Activated CD8-positive, alpha-beta memory T cell treated with anti-CD3 and anti-CD28 coated beads, Interleukin-2, amount 50 U/mL, for 24 hours (primary cell): ENCODE results near the gene MAS1.
"Not testable (repeated sequence)": the region's sequence is repeated elsewhere in the genome, so short reads cannot be mapped to it uniquely, and the experiment has no call there.

Experiments
- DNase-seq: peaks from one replicate; pipeline ENCODE4 v3.0.0-alpha.2; 2020; ENCODE audit errors: extremely low read depth

Gene MAS1

DNA sequence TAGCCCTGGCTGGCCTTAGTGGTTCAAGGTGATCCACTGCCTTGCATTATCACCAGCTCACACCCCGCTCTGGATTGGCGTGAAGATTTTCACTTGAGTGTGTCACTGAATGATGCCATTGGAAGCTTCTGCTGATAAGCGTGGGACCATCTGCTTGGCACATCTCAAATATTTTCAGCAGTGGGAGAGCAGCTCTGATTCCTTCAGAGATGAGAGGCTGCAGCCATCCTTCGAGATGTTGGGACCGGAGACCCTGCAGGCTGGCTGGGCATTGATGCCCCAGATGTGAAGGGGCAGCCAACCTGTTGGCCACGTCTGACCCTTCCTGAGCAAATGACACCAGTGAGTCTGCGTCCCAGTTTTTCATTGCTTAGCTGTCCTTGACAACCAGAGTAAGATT, at the start of gene MAS1:
TSS of gene MAS1 (plus strand) at position 197 of the 400 bp plus-strand sequence. CDS start 15,968 bp downstream, outside the sequence.
- DNase-seq: no peak

DNA sequence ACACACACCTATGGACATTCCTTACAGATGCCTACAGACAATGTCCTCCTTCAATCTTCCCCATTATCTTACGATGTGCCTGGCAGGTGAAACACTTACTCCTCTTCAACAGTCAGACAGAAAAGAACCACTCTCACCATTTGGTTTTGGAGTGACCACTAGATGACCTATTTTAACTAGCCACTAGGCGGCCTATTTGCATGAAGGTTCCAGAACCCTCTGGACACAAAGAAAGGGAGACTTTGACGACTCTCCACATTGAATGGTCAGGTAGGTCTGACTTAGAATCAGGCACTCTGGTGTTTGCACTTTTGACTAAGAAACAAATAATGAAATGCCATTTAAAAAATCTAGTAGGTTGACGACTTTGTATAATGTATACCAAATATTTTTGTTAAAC, 48.8 kb upstream of the MAS1 start:
- no peak for DNase-seq

DNA sequence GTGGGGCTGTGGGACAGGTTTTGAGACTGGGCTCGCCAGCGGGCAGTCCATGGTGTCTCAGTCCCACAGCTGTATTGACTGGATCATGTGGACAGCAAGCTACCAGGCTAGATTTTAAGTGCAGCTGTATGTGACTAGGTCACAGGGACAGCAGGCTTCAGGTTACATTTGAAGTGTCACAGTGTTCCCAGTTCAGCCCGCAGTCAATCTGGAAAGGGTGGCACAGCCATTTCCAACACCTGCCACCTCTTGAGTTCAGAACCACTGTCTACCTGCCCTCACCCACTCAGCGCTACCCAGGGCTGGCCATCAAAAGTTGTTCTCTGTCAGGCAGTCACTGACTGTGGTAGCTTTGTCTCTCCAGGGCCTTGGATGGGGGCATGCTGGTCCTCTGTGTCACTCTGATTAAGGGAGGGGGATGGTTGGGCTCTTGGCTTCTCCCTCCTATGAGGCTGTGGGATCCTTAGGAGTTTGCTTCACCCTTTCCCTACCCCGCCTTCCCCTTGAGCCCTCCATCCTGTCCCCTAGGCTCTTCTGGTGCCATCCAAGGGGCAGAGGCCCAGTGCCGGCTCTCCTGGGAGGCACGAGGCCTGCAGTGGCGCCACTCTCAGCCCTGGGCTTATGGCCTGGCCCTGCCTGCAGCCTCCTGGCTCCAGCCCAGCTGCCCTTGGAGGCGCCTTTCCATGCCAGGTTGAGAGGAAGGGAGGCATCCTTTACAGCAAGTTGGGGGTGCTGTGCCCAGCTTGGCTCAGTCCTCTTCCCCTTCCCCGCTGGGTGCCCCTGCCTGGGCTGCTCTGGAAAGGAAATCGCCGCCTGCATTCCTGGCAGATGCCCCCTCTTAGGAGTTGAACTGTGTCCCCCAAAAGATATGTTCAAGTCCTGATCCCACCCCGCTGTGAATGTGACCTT, 45.8 kb upstream of the MAS1 start:
- no peak for DNase-seq

DNA sequence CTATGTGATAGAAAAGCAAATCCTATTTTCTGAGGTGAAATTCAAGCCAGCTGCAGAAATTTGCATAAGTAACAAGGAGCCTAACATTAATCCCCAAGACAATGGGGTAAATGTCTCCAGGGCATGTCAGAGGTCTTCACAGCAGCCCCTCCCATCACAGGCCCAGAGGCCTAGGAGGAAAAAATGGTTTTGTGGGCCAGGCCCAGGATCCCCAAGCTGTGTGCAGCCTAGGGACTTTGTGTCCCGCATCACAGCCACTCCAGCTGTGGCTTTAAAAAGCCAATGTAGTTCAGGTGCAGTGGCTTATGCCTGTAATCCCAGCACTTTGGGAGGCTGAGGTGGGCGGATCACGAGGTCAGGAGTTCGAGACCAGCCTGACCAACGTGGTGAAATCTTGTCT, 42.2 kb upstream of the MAS1 start:
- not testable (repeated sequence) for DNase-seq

DNA sequence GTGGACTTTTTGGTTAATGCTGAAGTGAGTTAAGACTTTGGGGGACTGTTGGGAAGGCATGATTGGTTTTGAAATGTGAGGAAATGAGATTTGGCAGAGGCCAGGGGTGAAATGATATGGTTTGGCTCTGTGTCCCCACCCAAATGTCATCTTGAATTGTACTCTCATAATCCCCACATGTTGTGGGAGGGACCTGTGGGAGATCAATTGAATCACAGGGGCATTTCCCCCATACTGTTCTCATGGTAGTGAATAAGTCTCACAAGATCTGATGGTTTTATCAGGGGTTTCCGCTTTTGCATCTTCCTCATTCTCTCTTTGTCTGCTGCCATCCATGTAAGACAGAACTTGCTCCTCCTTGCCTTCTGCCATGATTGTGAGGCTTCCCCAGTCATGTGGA, 40.9 kb upstream of the MAS1 start:
- DNase-seq: not testable (repeated sequence)

DNA sequence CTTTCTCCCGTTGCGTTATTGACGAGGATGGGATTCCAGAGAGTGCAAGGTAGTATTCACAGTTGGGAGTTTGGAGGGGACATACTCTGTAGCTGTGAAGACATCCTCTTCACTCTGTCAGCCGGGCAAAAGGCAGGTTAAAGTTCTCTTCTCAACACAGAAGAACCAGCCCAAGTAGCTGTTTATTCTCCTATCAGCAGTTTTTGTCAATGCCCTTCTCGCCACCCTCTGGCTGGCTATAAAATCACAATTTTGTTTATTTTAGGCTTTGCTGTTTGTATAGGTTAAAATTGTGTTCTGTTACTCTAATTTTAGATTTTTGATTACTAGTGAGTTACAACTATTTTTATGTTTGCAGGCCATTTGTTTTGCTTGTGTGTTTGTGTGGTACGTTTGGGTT, 37.9 kb upstream of the MAS1 start:
- DNase-seq: no peak

DNA sequence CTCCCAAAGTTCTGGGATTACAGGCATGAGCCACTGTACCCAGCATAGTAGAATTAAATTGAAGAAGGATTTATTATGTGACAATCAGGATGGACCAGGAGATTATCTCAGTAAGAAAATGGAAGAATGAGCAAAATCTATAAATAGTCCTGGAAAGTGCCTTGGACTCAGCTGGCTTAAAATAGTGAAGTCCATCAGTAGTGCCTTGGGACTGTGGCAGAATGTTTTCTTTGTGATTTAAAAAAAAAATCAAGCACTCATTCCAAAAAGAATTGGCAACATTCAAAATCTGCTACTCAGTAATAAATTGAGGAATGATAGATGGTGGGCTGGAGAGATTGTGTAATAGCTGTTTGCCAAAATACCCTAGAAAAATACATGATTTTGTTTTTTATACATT, 37.0 kb upstream of the MAS1 start:
- no peak for DNase-seq

DNA sequence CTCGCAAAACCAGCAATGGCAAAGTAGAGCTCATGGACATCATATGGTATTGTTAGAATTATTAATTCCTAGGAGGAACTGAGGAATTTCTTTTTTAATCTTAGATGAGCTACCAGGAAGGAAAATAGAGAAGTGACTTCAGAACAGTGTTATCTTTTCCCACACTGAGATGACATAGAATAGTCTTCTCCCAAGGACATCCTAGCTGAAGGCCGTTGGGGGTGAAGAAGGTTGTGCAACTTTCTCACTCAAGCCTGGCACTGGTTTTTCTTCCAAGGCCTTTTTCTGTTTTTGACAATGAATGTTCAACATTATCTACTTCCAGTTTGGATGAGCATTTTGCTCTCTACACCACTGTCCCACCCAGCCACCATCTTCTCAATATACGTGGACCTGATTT, 35.8 kb upstream of the MAS1 start:
- DNase-seq: no peak

DNA sequence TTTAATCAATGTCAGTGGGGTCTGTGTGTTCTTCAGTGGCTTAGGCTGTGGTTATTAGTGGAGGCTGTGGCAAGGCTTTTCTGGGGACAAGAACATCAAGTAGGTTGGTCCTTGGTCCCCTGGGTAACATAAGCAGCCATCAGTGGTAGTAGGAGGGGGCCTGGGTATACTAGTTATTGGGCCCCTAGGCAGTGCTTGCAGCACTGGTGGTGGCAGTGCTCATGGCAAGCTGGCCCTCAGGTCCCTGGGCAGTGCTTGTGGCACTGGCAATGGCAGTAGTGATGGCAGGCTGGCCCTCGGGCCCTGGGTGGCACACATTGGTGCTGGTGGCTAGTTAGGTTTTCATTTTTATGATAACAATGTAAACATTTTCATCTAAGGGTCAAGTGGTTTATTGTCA, 32.5 kb upstream of the MAS1 start:
- no peak for DNase-seq

DNA sequence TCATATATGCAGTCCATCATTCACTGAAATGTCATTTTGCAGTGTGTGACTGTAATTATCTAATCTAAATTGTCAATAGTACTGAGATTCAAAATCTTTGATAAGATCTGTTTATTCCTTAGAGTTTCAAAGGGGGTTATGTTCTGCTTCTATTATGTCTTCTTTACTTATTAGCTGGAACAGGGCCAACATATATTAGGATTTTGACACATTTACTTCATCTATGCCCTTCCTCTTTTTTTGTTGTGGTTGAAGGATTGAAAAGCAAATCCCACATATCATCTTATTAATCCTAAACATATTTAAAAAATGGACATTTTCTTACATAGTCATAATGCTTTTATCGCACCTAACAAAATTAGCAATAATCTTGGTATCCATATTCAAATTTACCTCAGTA, 30.3 kb upstream of the MAS1 start:
- DNase-seq: no peak

DNA sequence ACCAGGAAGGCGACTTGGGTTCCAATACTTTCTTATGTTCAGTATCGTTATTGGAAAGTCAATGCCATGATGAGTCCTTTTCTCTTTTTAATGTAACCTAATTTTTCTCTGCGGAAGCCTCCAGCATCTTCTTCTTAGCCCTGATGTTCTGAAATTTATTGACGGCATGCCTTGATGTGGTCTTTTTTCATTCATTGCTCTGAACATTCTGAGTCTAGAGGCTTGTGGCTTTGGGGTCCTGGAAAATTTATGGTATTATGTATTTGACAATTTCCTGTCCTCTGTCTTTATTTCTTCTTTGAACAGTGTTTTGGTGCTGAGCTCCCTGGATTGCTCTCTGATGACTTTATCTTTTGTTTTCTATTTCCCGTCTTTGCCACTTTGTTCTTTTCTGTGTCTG, 28.7 kb upstream of the MAS1 start:
- no peak for DNase-seq

DNA sequence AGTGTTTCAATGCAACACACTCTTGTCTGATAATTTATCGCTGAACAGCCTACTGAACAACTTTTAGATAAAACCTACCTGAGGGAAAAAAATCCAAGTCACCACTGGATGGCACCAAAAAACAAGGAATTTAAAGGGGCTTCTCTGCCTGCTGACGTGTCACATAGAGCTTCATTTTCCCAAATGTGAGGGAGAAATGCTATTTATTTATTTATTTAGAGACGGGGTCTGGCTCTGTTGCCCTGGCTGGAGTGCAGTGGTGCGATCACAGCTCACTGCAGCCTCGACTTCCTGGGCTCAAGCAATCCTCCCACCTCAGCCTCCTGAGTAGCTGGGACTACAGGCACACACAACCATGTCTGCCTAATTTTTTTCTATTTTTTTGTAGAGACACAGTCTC, 27.4 kb upstream of the MAS1 start:
- peak; percentile 4 for DNase-seq

DNA sequence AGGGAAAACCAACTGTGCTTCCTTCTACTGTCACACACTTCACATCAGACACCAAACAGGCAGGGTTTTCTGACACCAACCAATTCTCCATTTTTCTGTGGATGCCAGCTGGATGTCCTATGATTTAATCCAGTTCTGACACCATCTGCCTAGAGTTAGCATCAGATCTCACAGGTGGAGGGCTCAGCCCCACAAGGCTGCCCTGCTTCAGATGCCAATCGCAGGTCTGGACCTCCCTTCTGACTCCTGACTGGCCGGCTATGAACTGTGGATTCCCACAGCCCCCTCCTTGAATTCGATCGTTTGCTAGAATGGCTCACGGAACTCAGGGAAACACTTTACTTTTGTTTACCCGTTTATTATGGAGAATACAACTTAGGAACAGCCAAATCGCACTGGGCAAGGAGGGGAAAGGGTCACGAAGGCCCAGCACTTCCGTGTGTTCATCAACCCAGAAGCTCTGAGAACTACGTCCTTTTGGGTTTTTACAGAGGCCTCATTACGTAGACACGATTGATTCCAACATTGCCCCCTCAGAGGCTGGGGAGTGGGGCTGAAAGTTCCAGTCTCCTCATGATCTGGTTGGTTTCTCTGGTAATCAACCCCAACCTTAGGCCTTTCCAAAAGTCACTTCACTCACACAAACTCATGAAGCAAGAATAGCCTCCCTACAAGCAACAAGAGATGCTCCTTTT, 25.4 kb upstream of the MAS1 start:
- DNase-seq: no peak

DNA sequence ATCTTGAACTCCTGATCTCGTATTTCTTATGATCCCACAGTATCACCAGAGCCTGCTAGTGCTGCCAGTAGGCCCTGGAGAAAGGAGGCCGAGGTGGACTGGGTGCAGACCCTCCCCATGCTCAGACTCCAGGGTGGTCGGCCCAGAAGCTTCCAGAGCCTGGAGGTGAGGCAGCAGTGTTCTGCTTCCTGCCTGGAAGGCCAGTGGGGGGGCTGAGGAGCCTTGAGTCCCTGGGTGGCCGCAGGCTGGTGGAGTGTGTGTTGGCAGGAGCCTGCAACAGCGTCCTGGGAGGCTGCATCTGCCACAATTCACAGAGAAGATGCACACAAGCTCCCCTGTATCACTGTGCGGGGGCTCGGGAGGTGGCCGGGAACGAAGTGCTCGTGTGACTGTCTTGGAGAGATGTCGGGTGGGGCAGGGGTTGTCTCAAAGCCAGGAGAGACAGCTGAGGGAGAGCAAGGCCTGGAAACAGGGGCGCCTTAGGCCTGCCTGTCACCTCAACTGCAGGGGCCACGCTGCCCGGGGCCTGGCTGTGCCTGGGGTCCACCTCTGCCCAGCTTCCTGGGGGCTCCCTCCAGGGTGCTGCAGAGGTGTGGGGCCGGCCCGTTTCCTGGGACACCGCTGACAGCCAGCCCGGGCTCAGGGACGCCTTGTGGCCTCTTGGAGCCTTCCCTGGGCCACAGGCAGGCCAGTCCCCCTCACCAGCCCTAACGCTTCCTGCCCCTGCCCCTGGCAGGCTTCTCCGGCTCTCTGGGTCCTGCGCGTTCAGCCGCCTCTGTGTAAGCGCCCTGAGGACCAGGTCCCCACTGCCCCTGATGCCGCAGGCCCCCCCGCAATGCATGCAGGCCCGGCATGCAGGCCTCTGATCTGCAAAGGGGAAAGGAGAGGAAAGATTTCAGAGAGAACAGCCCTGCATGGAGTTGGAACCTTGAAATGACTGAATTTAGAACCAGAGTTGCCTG, 24.2 kb upstream of the MAS1 start:
- no peak for DNase-seq

DNA sequence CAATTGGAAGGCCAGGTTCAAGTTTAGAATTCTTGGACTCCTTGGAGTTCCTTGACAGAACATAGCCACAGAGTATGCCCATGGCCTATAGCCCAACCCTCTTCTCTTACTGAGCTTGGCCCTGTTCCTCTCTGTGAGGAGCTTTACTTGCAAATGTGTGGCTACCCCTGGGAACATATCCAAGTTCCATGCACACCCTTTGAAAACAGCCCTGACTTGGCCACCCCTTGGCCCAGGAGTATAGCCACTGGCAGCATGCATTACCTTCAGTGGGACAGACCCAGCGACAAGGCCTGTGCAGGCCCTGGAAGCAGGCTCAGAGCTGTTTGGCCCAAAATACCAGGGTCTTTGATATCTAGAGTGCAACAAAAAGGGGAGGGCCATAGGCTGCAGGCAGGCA, 19.5 kb upstream of the MAS1 start:
- no peak for DNase-seq

DNA sequence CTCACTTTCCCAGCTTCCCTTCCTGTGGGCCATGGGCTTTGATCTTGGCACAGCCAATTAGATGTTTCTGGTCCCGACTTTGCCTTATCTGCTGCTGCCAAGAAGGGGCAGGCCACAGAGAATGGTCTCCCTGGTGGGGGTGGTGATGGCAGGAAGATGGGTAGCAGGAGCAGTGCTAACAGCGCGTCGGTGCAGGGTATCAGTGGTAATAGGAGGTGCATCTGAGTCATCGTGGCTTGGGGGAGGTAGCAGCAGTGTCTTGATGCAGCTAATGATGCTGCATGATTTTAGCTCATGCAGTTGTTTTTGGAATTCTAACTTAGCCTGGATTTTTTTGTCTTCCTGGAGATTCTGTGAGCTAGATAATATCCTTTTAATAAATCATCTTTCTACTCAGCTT, 18.9 kb upstream of the MAS1 start:
- DNase-seq: no peak

DNA sequence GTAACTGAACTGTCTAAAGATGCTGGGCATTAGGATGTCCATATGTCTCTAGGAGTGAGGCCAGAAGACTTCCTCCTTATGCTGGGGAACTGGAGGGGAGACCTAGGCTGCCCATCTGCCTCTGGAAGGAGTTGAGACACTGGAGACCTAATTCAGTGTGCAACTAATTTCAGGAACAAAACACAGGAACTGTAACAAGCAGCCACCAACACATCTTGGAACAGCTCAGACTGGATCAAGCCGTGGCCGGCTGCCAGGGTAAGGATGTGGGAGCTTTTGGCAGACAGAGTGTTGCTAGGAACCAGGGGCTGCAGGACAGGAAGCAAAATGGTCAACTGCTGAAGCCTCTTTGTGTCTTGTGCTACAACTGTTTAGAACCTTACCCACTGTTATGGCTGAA, 16.4 kb upstream of the MAS1 start:
- no peak for DNase-seq

DNA sequence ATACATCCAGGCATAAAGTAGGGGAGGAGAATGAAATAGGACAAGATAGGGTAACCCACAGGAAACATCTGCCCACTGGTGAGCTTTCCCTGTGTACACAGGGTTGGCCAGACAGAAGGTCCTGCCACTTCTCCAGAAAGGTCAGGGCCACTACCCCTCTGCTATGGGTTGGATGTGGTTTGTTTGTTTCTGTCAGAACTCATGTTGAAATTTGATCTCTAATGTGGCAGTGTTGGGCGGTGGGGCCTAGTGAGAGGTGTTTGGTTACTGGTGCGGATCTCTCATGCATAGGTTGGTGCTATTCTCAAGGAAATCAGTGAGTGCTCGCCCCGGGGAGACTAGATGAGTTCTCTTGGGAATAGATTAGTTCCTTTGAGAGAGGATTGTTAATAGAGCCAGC, 15.6 kb upstream of the MAS1 start:
- no peak for DNase-seq

DNA sequence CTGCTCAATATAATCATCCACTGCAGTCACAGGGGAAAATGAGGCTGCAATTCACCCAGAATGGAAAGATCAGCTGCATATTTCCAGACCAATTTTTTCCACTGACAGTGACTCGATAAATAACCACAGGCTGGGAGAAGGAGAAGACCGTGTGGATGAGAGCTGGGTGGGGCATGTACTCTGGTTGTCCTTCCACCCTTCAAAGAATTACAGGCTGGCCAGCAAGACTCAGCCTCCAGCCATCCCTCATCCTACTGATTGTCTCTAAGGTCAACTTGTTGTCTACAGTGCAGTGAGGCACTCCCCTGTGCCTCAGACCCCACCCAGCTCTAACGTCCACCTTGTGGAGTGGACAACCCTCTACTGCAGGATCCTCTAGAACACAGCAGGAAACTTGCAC, 14.5 kb upstream of the MAS1 start:
- DNase-seq: no peak

DNA sequence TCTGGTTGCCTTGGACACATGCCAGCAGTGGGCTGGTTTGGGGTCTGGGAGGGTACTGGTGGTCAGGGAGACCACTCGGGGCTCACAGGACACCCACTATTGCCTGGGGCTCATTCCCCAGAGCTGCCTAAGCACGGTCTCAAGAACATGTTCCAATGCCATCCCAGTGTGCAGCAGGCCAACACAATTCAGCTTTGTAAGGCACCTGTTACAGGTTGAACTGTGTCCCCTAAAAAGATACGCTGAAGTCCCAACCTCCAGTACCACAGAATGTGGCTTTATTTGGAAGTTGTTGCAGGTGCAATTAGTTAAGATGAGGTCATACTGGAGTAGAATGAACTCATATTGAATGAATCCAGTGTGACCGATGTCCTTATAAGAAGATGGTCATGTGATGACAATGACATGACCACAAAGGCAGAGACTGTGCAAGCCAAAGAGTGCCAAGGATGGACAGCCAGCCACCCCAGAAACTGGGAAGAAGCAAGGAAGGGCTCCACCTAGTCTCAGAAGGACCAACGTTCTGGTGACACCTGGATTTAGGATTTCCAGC, 13.5 kb upstream of the MAS1 start:
- no peak for DNase-seq

DNA sequence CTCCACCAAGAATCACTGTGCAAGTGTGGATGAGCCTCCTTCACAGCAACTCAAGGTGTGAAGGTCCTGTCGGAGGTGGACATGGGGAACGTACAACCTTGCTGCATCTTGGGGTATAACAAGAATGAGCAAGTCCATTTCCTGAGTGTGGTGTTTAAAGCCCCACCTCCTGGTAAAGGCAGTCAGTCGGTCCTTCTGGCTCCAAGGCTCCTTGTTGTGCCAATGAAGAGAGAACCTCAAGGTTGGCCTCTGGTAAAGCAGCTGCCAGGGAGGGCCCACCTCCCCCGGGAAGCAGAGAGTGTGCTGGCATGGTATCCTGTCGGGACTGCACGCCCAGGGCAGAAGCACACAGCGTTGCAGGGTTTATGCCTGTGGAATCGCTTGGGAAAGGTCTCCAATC, 12.4 kb upstream of the MAS1 start:
- no peak for DNase-seq

DNA sequence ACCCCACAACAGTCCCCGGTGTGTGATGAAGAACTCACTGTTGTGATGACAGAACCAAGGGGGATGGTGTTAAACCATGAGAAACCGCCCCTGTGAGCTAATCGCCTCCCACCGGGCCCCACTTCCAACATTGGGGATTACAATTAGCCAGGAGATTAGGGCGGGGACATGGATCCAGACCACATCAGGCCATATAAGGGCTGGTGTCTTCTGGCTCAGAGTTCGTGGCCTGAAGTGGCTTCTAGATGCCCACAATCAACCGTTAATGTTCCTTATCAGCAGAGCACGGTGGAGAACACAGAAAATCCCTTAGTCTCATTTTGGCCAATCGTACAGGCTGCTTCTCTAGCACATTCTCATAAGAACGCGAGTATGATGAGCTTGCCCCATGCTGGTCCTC, 10.9 kb upstream of the MAS1 start:
- no peak for DNase-seq
